Thoracic aorta (tissue), 2 donors: ENCODE data around the gene NECAB2. TPM values are rescaled to one million over a fixed set of nuclear protein-coding genes. Genes with fewer than 3 reads are reported as not detected.

ENCODE experiments used
- ATAC-seq: fragments of 150-250 bp; one replicate; pipeline ENCODE4 v1.8.0; 2017; ENCODE audit warnings: low read depth; ENCODE audit not compliant: insufficient number of reproducible peaks, low FRiP score
- DNase-seq: peaks from one replicate; pipeline ENCODE4 v3.0.0-alpha.2; 2020; ENCODE audit warnings: low spot score
- H3K27ac ChIP-seq, 2 donors: fragments of 200-600 bp; sonication (generic); 1 replicate in 1 of 2; 2 replicates in 1 of 2; pipeline ENCODE4 v1.5.1; 2016; ENCODE audit warnings: mild to moderate bottlenecking in 2 of 2, moderate library complexity in 2 of 2
- H3K27me3 ChIP-seq: fragments of 200-600 bp; sonication (generic); replicated peaks from 2 replicates; pipeline ENCODE4 v1.6.0; 2016; ENCODE audit warnings: mild to moderate bottlenecking; ENCODE audit not compliant: insufficient read depth
- H3K36me3 ChIP-seq: fragments of 200-600 bp; sonication (generic); one replicate; pipeline ENCODE4 v1.5.1; 2016
- H3K4me1 ChIP-seq, 2 donors: fragments of 200-600 bp; sonication (generic); 1 replicate in 1 of 2; 2 replicates in 1 of 2; pipeline versions ENCODE4 v1.5.1 to v1.6.0; 2016; ENCODE audit warnings: low read depth in 2 of 2, mild to moderate bottlenecking in 1 of 2; ENCODE audit not compliant: control insufficient read depth in 1 of 2
- H3K4me3 ChIP-seq: fragments of 200-600 bp; sonication (generic); 2 replicates; pipeline ENCODE4 v1.5.1; 2016; ENCODE audit warnings: mild to moderate bottlenecking
- H3K9me3 ChIP-seq: fragments of 200-600 bp; sonication (generic); 2 replicates; pipeline ENCODE4 v1.5.1; 2016
- total RNA-seq, 2 donors: library from RNA; depleted of rRNA; stranded (reverse); fragments of >200 nt; gene quantifications; one replicate each; pipeline versions ENCODE4 v1.1.0 to v1.2.3, GENCODE V29; 2016
- TF ChIP-seq, protein P1 (sequence below): fragments of 200-600 bp; sonication (generic); IDR thresholded peaks from one replicate; pipeline ENCODE4 v1.5.1; 2019; ENCODE audit warnings: antibody characterized with exemption

Gene NECAB2
- total RNA-seq, 2 donors from 2014 or later, result not detected

DNA sequence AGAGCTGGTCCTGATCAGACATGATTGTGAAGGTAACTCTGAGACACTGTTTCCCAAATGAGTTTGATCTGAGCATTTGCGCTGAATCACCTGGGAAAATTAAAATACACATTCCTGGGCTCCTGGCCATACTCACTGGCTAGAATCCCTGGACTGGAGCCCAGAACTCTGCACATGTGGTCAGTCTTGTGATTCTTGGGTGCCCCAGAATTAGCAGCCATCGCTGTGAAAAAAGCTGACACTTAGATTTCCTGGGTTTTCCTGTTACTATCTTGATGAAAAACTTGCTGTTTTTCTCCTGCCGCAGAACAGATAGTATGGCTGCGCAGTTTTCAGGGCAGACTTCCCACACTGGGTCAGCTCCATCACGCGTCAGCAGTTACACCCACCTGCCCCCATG is 24.6 kb downstream of the NECAB2 start:
- Histone ChIP-seq H3K36me3 (no peaks in the 10 kb centered on the region), H3K27me3 (no peaks in the 10 kb centered on the region), H3K9me3 (no peaks in the 10 kb centered on the region), H3K4me1 (no peaks in the 10 kb centered on the region), H3K27ac (no peak overlapping the region), H3K4me3 (no peak overlapping the region)
- TF ChIP-seq, protein P1, sequence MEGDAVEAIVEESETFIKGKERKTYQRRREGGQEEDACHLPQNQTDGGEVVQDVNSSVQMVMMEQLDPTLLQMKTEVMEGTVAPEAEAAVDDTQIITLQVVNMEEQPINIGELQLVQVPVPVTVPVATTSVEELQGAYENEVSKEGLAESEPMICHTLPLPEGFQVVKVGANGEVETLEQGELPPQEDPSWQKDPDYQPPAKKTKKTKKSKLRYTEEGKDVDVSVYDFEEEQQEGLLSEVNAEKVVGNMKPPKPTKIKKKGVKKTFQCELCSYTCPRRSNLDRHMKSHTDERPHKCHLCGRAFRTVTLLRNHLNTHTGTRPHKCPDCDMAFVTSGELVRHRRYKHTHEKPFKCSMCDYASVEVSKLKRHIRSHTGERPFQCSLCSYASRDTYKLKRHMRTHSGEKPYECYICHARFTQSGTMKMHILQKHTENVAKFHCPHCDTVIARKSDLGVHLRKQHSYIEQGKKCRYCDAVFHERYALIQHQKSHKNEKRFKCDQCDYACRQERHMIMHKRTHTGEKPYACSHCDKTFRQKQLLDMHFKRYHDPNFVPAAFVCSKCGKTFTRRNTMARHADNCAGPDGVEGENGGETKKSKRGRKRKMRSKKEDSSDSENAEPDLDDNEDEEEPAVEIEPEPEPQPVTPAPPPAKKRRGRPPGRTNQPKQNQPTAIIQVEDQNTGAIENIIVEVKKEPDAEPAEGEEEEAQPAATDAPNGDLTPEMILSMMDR, result no peak
- ATAC-seq (no peak), DNase-seq (no peak)

DNA sequence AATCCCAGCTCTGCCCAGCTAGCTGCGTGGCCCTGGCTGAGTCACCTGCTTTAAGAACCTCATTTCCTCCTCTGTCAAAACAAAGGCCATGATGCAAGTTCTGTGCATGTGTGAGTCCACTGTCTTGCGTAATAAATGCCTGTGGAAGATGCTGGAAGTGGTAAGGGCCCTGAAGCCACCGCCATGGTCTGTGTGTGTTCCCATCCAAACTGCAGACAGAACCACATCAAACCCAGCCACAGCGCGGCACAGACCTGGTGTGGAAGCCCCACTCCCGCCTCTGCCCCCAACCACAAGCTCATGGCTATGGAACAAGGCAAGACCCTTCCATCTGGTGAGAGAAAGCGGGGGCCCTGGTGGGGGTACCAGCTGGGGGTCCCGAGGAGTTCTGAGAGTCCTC is 26.0 kb downstream of the NECAB2 start:
- no peaks in the 10 kb centered on the region for H3K27me3 ChIP-seq
- ATAC-seq (no peak), DNase-seq (no peak)
- no peak overlapping the region for H3K4me3 ChIP-seq
- no peaks in the 10 kb centered on the region for H3K4me1 ChIP-seq
- no peak overlapping the region for H3K27ac ChIP-seq
- no peaks in the 10 kb centered on the region for H3K36me3 ChIP-seq
- TF ChIP-seq, protein P1, result no peak
- H3K9me3 ChIP-seq, result no peaks in the 10 kb centered on the region

DNA sequence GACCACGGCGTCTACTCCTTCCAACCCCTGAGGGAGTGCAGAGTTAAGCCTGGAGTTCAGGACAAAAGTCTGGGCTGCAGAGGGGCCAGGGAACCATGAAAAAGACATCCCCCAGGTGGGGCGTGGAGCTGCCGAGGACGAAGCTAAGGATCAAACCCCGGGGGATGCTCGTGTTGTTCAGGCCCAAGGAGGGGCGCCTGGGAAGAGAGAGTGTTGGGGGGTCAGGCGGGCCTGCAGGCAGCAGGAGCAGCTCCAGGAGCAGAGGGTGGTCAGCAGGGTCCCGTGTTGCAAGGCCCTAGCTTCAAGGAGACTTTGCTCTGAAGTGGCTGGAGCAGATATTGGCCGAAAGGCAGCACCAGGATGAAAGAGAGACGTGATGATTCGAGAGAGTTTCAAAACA is 26.7 kb downstream of the NECAB2 start:
- ATAC-seq, result no peak
- H3K4me3 ChIP-seq, result no peak overlapping the region
- DNase-seq, result no peak
- H3K4me1 ChIP-seq, result no peaks in the 10 kb centered on the region
- H3K9me3 ChIP-seq, result no peaks in the 10 kb centered on the region
- TF ChIP-seq, protein P1, result no peak
- no peak overlapping the region for H3K27ac ChIP-seq
- no peaks in the 10 kb centered on the region for H3K27me3 ChIP-seq
- no peaks in the 10 kb centered on the region for H3K36me3 ChIP-seq

DNA sequence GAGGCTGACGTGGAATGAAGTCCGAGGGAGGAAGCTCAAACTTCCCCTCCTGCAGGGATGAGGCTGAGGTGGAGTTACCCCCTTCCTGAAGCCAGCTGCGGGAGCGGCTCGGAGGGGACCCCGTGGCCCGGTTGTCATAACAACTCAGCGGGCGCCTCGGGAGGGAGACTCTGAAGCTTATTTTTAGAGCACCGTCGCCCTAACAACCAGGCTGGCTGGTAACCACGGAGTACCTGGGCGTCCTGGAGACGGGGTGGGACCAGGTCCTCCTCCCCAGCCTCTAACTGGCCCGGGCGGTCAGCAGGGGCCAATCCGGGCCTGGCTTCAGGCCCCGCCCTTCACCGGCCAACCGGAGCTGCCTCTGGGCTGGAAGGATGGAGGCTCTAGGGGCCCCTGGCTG is 27.7 kb downstream of the NECAB2 start:
- TF ChIP-seq, protein P1, result no peak
- Histone ChIP-seq H3K27ac (no peak overlapping the region), H3K4me3 (no peak overlapping the region), H3K4me1 (no peaks in the 10 kb centered on the region), H3K9me3 (no peaks in the 10 kb centered on the region), H3K27me3 (no peaks in the 10 kb centered on the region), H3K36me3 (no peaks in the 10 kb centered on the region)
- DNase-seq, result no peak
- ATAC-seq, result no peak

DNA sequence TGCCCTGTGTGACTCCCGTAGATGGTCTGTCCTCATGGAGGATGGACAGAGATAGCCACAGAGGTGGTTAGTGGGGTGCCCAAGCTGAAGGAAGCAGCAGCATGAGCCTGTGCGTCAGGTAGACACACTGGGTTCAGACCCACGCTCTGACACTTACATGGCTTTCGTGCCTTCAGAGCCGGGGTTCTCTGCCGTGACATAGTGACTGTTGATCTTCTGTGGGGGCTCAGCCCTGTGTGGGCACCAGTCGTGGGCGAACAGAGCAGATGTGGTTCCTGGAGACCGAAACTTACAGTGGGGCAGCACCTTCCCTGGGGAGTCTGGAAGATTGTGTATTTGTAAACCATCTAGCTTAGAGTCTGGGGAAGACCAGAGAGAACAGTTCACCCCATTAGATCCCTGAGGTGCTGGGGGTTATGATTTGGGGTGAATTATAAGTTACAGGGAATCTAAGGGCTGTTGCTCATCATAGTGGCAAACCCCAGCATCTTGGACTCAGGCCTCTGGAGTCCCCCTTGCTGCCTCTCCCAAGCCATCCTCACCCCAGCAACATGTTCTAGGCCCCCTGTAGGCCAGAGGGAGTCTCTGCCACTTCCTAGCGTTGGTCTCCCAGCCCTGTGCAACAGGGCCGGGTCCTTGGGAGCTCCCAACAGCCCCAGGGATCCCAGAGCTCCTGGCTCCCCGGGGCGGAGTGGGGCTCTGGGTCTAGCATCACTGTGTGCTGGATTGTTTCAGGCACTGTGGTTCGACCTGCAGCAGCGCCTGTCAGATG is 28.6 kb downstream of the NECAB2 start:
- Histone ChIP-seq H3K27me3 (no peaks in the 10 kb centered on the region), H3K4me3 (no peak overlapping the region), H3K4me1 (no peaks in the 10 kb centered on the region), H3K9me3 (no peaks in the 10 kb centered on the region), H3K27ac (no peak overlapping the region), H3K36me3 (no peaks in the 10 kb centered on the region)
- TF ChIP-seq, protein P1, result no peak
- DNase-seq, result no peak
- ATAC-seq, result no peak
